Neuronal stem cell (in vitro differentiated cells): ENCODE results near the gene DECR2.

Experiments
- DNase-seq: peaks from one replicate; pipeline ENCODE4 v3.0.0-alpha.2; 2013; ENCODE audit warnings: low spot score
- H2AFZ ChIP-seq: one replicate; pipeline ENCODE4 v1.6.1; 2013; ENCODE audit warnings: mild to moderate bottlenecking, low read length, inconsistent platforms
- H2AK5ac ChIP-seq: 2 replicates; pipeline ENCODE4 v1.6.1; 2013; ENCODE audit warnings: low read depth, mild to moderate bottlenecking, inconsistent platforms, low read length, moderate library complexity, mixed read lengths
- H2BK120ac ChIP-seq: 2 replicates; pipeline ENCODE4 v1.6.1; 2013; ENCODE audit warnings: low read depth, mild to moderate bottlenecking, inconsistent platforms, low read length, moderate library complexity, mixed read lengths
- H2BK12ac ChIP-seq: one replicate; pipeline ENCODE4 v1.6.1; 2013; ENCODE audit warnings: low read length, inconsistent platforms
- H2BK15ac ChIP-seq: 2 replicates; pipeline ENCODE4 v1.6.1; 2013; ENCODE audit warnings: mild to moderate bottlenecking, low read length, inconsistent platforms, mixed read lengths
- H2BK5ac ChIP-seq: one replicate; pipeline ENCODE4 v1.6.1; 2013; ENCODE audit warnings: inconsistent platforms, mild to moderate bottlenecking, low read length, moderate library complexity
- H3K14ac ChIP-seq: one replicate; pipeline ENCODE4 v1.6.1; 2013; ENCODE audit warnings: low read length, inconsistent platforms
- H3K18ac ChIP-seq: 2 replicates; pipeline ENCODE4 v1.6.1; 2013; ENCODE audit warnings: low read length, inconsistent platforms
- H3K23ac ChIP-seq: 2 replicates; pipeline ENCODE4 v1.6.1; 2013; ENCODE audit warnings: low read depth, mild to moderate bottlenecking, mixed read lengths, low read length, inconsistent platforms; ENCODE audit not compliant: poor library complexity
- H3K27ac ChIP-seq: replicated peaks from 3 replicates; pipeline ENCODE4 v1.5.1; 2013; ENCODE audit warnings: low read length, inconsistent platforms
- H3K27me3 ChIP-seq, 3 experiments: 2 replicates each; pipeline ENCODE4 v1.6.1; 2013; ENCODE audit warnings: low read length in 3 of 3, mild to moderate bottlenecking in 2 of 3, inconsistent platforms in 1 of 3, low read depth in 1 of 3, mixed read lengths in 1 of 3, moderate library complexity in 1 of 3; ENCODE audit not compliant: control insufficient read depth in 3 of 3, insufficient read depth in 3 of 3
- H3K36me3 ChIP-seq, 2 donors: replicated peaks in 1 of 2; 2 replicates each; pipeline ENCODE4 v1.6.1; 2013; ENCODE audit warnings: low read length in 2 of 2; ENCODE audit not compliant: control insufficient read depth in 2 of 2, insufficient read depth in 2 of 2
- H3K4ac ChIP-seq: 2 replicates; pipeline ENCODE4 v1.6.1; 2013; ENCODE audit warnings: inconsistent platforms, mild to moderate bottlenecking, low read length, moderate library complexity
- H3K4me1 ChIP-seq, 2 donors: 1 replicate in 1 of 2; 2 replicates in 1 of 2; pipeline ENCODE4 v1.6.1; 2013; ENCODE audit warnings: low read length in 2 of 2, low read depth in 1 of 2; ENCODE audit not compliant: control insufficient read depth in 2 of 2, insufficient read depth in 1 of 2
- H3K4me2 ChIP-seq: one replicate; pipeline ENCODE4 v1.6.1; 2013; ENCODE audit warnings: mild to moderate bottlenecking, low read length, inconsistent platforms; ENCODE audit not compliant: insufficient read depth, poor library complexity, severe bottlenecking
- H3K4me3 ChIP-seq, 2 donors: 2 replicates each; pipeline ENCODE4 v1.5.1; 2013; ENCODE audit warnings: low read length in 2 of 2, mild to moderate bottlenecking in 2 of 2, inconsistent platforms in 1 of 2, moderate library complexity in 1 of 2
- H3K79me1 ChIP-seq: one replicate; pipeline ENCODE4 v1.6.1; 2013; ENCODE audit warnings: low read depth, mild to moderate bottlenecking, inconsistent platforms, low read length, moderate library complexity
- H3K9ac ChIP-seq: one replicate; pipeline ENCODE4 v1.6.1; 2013; ENCODE audit warnings: mild to moderate bottlenecking, low read depth, low read length, inconsistent platforms; ENCODE audit not compliant: poor library complexity
- H3K9me3 ChIP-seq, 2 donors: replicated peaks in 1 of 2; 2 replicates each; pipeline versions ENCODE3 to v1.6.1; 2013; ENCODE audit warnings: low read length in 2 of 2, mild to moderate bottlenecking in 2 of 2, inconsistent platforms in 1 of 2, low read depth in 1 of 2, mixed read lengths in 1 of 2, moderate library complexity in 1 of 2; ENCODE audit not compliant: control insufficient read depth in 2 of 2, insufficient read depth in 1 of 2
- H4K8ac ChIP-seq: one replicate; pipeline ENCODE4 v1.6.1; 2013; ENCODE audit warnings: low read depth, mild to moderate bottlenecking, inconsistent platforms, low read length, moderate library complexity
- H4K91ac ChIP-seq: one replicate; pipeline ENCODE4 v1.6.1; 2013; ENCODE audit warnings: low read length, low read depth, mild to moderate bottlenecking, inconsistent platforms; ENCODE audit not compliant: poor library complexity
- WGBS, 2 donors: extraction: QIAGEN DNeasy Blood & Tissue Kit; methylation state at CpG; one replicate each; pipeline ENCODE4 v1.1.7; 2013; ENCODE audit warnings: missing lambda C conversion rate in 2 of 2, mixed read lengths in 1 of 2; ENCODE audit not compliant: insufficient read length in 2 of 2, insufficient replicate concordance in 1 of 2; ENCODE audit errors: extremely low coverage in 2 of 2; 5-methylcytosine and 5-hydroxymethylcytosine counted together

DECR2 gene

GRCh38 chr16:370979-371514 is 30.6 kb upstream of the DECR2 start:
- H3K27me3 ChIP-seq = no peaks in the 10 kb centered on the region
- peak overlapping the region; percentile 15 for H2AFZ ChIP-seq
- DNase-seq = no peak
- no peak overlapping the region for H3K4me2 ChIP-seq
- H3K4me1 ChIP-seq = peaks cover 4 to 6% of the 10 kb centered on the region in 2 donors
- peak overlapping the region; percentile 82 for H2AK5ac ChIP-seq
- no peak overlapping the region for H3K4me3 ChIP-seq
- H2BK120ac ChIP-seq = no peak overlapping the region
- H2BK12ac ChIP-seq = no peak overlapping the region
- H3K36me3 ChIP-seq = peaks cover 44 to 84% of the 10 kb centered on the region in 2 donors
- H3K18ac ChIP-seq = peak overlapping the region; percentile 76
- H3K27ac ChIP-seq = no peak overlapping the region
- no peak overlapping the region for H3K14ac ChIP-seq
- H4K8ac ChIP-seq = no peak overlapping the region
- H3K23ac ChIP-seq = peak overlapping the region; percentile 73
- H3K4ac ChIP-seq = peak overlapping the region; percentile 76
- no peak overlapping the region for H4K91ac ChIP-seq
- WGBS, 2 donors = no CpG with 5 or more reads among the region's 10 CpGs
- no peaks in the 10 kb centered on the region for H3K9me3 ChIP-seq
- no peak overlapping the region for H2BK5ac ChIP-seq
- H3K9ac ChIP-seq = peak overlapping the region; percentile 60
- H3K79me1 ChIP-seq = peaks cover 9% of the 10 kb centered on the region
- no peak overlapping the region for H2BK15ac ChIP-seq

GRCh38 chr16:371515-372301 is 30.0 kb upstream of the DECR2 start:
- no peak overlapping the region for H3K4me2 ChIP-seq
- no peaks in the 10 kb centered on the region for H3K9me3 ChIP-seq
- no peak for DNase-seq
- H3K79me1 ChIP-seq = peaks cover 9% of the 10 kb centered on the region
- no peaks in the 10 kb centered on the region for H3K27me3 ChIP-seq
- no peak overlapping the region for H3K9ac ChIP-seq
- no peak overlapping the region for H2BK15ac ChIP-seq
- peaks cover 4 to 6% of the 10 kb centered on the region in 2 donors for H3K4me1 ChIP-seq
- peaks cover 47 to 84% of the 10 kb centered on the region in 2 donors for H3K36me3 ChIP-seq
- no peak overlapping the region for H3K4ac ChIP-seq
- no peak overlapping the region for H3K14ac ChIP-seq
- H2BK12ac ChIP-seq = no peak overlapping the region
- no peak overlapping the region for H4K8ac ChIP-seq
- H3K18ac ChIP-seq = no peak overlapping the region
- no CpG with 5 or more reads among the region's 31 CpGs for WGBS, 2 donors
- H2BK5ac ChIP-seq = no peak overlapping the region
- no peak overlapping the region for H2BK120ac ChIP-seq
- H3K23ac ChIP-seq = no peak overlapping the region
- H2AFZ ChIP-seq = no peak overlapping the region
- H4K91ac ChIP-seq = peak overlapping the region; percentile 72
- H3K4me3 ChIP-seq = no peak overlapping the region
- peak overlapping the region; percentile 82 for H2AK5ac ChIP-seq
- H3K27ac ChIP-seq = no peak overlapping the region

DNA sequence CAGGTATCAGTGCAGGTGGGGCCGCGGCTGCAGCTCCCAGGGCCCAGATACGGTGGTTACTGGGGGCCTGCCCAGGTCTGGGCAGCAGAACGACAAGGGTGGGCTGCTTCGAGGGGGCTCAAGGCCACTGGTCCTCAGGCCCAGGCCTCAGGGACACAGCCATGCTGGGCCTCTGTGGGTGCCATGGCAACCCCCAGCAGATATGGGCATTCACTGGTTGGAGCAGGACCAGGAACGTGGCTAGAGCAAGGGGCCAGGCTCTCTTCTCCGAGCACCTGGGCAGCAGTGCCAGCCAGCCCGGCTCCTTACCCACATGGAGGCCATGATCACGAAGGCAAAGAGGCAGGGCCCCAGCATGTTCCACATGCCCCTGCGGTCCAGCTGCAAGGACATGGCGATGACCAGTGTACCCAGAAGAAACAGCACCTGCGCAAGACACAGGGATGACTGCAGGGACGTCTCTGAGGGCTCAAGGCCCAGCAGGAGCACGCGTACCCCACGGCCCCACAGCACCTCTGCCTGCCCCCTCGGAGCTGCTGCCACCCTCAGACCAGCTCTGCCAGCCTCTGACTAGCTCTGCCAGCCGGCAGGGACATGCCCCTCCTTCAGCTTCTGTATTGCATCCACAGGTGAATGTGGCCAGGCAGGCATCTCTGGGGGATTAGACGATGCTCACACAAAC is 29.2 kb upstream of the DECR2 start:
- Histone ChIP-seq H3K27ac (no peak overlapping the region), H2AK5ac (no peak overlapping the region), H3K4ac (no peak overlapping the region), H2BK5ac (no peak overlapping the region), H3K79me1 (peaks cover 9% of the 10 kb centered on the region), H2AFZ (no peak overlapping the region), H4K8ac (no peak overlapping the region), H4K91ac (peak overlapping the region; percentile 72), H3K14ac (no peak overlapping the region), H3K36me3 (peaks cover 45 to 84% of the 10 kb centered on the region in 2 donors), H3K23ac (no peak overlapping the region), H3K4me1 (peaks cover 4 to 6% of the 10 kb centered on the region in 2 donors), H2BK12ac (no peak overlapping the region), H2BK15ac (no peak overlapping the region), H2BK120ac (no peak overlapping the region), H3K4me2 (no peak overlapping the region), H3K9me3 (no peaks in the 10 kb centered on the region), H3K27me3 (no peaks in the 10 kb centered on the region), H3K18ac (no peak overlapping the region), H3K9ac (no peak overlapping the region), H3K4me3 (no peak overlapping the region)
- WGBS, 2 donors = no CpG with 5 or more reads among the region's 19 CpGs
- DNase-seq = no peak

GRCh38 chr16:373020-373598 is 28.6 kb upstream of the DECR2 start:
- Histone ChIP-seq H3K9me3 (no peaks in the 10 kb centered on the region), H2BK15ac (no peak overlapping the region), H4K8ac (no peak overlapping the region), H3K23ac (no peak overlapping the region), H3K18ac (no peak overlapping the region), H3K36me3 (peaks cover 39 to 82% of the 10 kb centered on the region in 2 donors), H2BK120ac (no peak overlapping the region), H3K14ac (no peak overlapping the region), H2AFZ (no peak overlapping the region), H3K4me2 (no peak overlapping the region), H3K27ac (no peak overlapping the region), H2BK12ac (no peak overlapping the region), H3K27me3 (no peaks in the 10 kb centered on the region), H3K9ac (no peak overlapping the region), H3K4me1 (peaks cover 4 to 6% of the 10 kb centered on the region in 2 donors), H3K4me3 (no peak overlapping the region), H2BK5ac (no peak overlapping the region), H3K4ac (no peak overlapping the region), H4K91ac (no peak overlapping the region), H3K79me1 (peaks cover 9% of the 10 kb centered on the region), H2AK5ac (no peak overlapping the region)
- no peak for DNase-seq
- WGBS, 2 donors = no CpG with 5 or more reads among the region's 5 CpGs
